GM10266 (cell line): ENCODE results near the gene RPS24.

Source experiments
- DNase-seq: peaks from one replicate; pipeline ENCODE4 v3.0.0; 2012; ENCODE audit errors: extremely low spot score
- CTCF ChIP-seq: IDR thresholded peaks from 2 replicates; pipeline ENCODE4 v1.5.1; 2012; ENCODE audit warnings: mild to moderate bottlenecking, low read depth; ENCODE audit not compliant: control insufficient read depth, insufficient read depth; ENCODE audit errors: missing control alignments

RPS24 gene

GRCh38 chr10:78044699-78045098 is 11.0 kb downstream of the RPS24 start:
- no peak for TF ChIP-seq CTCF
- DNase-seq = no peak

- DNase-seq = peak; percentile 59
Measured at GRCh38 chr10:78045237-78045636, 11.6 kb downstream of the RPS24 start.

DNA sequence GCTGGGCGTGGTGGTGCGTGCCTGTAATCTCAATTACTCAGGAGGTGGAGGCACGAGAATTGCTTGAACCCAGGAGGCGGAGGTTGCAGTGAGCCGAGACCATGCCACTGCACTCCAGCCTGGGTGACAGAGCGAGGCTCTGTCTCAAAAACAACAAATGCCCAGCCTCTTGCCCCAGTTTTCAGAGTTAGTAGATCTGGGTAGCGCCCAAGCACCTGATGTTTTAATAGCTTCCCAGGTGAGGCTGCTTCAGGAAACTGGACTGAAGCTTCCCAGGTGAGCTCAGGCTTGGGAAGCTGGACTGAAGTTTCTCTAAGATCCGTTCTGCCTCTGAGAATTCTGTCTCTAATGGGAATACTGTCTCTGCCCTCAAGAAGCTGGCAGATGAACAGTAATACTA is 12.2 kb downstream of the RPS24 start:
- DNase-seq = no peak
- TF ChIP-seq CTCF = no peak

More at GRCh38 chr10:78045237-78045636, 11.6 kb downstream of the RPS24 start:
- no peak for TF ChIP-seq CTCF

DNA sequence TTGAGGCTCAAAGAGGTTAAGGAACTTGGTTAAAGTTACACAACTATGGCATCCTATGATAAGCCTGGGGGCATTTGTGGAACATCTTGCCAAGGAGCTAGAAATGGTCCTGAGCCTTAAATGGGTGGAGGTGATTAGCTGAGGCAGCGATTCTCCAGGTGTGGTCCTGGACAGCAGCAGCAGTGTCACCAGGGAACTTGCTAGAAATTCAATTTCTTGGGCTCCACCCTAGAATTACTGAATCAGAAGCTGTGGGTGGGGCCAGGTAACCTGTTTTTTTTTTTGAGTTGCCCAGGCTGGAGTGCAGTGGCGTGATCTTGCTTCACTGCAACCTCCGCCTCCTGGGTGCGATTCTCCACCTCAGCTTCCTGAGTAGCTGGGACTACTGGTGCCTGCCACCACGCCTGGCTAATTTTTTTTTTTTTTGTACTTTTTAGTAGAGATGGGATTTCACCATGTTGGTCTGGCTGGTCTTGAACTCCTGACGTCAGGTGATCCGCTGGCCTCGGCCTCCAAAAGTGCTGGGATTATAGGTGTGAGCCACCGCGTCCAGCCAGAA is 13.1 kb downstream of the RPS24 start:
- no peak for DNase-seq
- TF ChIP-seq CTCF = no peak

DNA sequence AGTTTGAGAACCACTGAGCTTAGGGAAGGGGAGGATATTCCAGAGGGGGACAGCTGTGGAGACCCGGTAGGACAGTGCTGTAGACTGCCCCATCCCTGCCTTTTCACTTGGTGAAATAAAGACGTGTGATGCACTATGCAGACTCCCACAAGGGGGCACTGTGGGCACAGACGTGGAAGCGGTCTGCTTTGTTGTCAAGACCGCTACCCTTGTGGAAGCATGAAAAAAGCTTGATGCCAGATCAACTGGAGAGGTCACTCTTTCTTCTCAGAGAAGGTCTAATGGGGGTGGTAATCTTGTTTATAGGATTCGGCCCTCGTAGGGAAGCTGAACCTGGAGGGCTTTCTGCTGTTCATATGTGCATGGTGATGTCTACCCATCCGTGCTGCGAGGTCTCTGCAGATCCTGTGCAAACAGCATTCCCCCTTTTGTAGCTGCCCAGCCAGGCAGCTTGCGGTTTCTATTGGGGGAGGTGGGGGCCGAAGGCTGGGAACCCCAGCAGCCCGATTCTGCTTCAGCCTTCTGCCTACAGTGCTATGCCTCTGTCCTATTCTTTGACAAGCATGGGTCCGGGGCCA is 13.7 kb downstream of the RPS24 start:
- peak; percentile 61 for DNase-seq

DNA sequence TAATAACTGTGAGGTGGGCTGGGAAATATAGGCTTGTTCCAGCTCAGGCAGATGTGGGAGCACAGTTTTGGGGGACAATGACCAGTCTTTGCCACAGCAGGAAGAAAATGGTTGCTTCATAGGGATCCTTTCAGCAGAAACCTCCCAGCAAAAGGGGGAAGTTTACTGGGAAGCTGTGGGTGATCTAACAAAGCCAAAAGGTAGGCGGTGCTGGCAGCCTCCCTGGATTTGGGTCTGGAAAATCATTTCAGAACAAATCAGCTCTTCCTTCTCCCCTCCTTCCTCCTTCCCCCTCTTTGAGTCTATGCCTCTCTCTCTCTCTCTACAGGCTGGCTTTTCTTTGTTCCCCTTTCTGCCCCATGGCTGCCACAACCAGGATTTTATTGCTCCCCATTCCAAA is 16.2 kb downstream of the RPS24 start:
- DNase-seq = no peak
- no peak for TF ChIP-seq CTCF

More for the DNA sequence above, 13.7 kb downstream of the RPS24 start:
- peak; percentile 90 for TF ChIP-seq CTCF

GRCh38 chr10:78053211-78053868 is 19.7 kb downstream of the RPS24 start:
- no peak for DNase-seq
- no peak for TF ChIP-seq CTCF
